Stimulated activated CD8-positive, alpha-beta memory T cell treated with anti-CD3 and anti-CD28 coated beads, Interleukin-12 subunit alpha, Interleukin-12 subunit beta, amount 100 ng/mL, for 4 hours (primary cell): ENCODE data around the gene PHF2.

Experiments used
- DNase-seq: peaks from one replicate; pipeline ENCODE4 v3.0.0-alpha.2; 2020; ENCODE audit warnings: low read depth

Gene PHF2

GRCh38 chr9:93701494-93702218 is 125.3 kb downstream of the PHF2 start:
- no peak for DNase-seq

- DNase-seq = no peak
Observed at GRCh38 chr9:93702261-93702660, 125.9 kb downstream of the PHF2 start.

GRCh38 chr9:93708289-93708986 is 132.1 kb downstream of the PHF2 start:
- no peak for DNase-seq

GRCh38 chr9:93708987-93709302 is 132.6 kb downstream of the PHF2 start:
- DNase-seq = no peak

- no peak for DNase-seq
Observed at GRCh38 chr9:93709600-93710369, 133.4 kb downstream of the PHF2 start.

- no peak for DNase-seq
Observed at GRCh38 chr9:93710370-93710723, 134.0 kb downstream of the PHF2 start.

GRCh38 chr9:93711002-93711401 is 134.6 kb downstream of the PHF2 start:
- DNase-seq = no peak

- no peak for DNase-seq
Observed at GRCh38 chr9:93712896-93713295, 136.5 kb downstream of the PHF2 start.

- no peak for DNase-seq
Observed at GRCh38 chr9:93713716-93714115, 137.3 kb downstream of the PHF2 start.

- no peak for DNase-seq
Observed at GRCh38 chr9:93721417-93721965, 145.1 kb downstream of the PHF2 start.

- DNase-seq = no peak
Observed at GRCh38 chr9:93724852-93725251, 148.5 kb downstream of the PHF2 start.

- DNase-seq = no peak
Observed at GRCh38 chr9:93725382-93725781, 149.0 kb downstream of the PHF2 start.

GRCh38 chr9:93726147-93726546 is 149.8 kb downstream of the PHF2 start:
- no peak for DNase-seq
